GM19438 (cell line): ENCODE results near the gene TMC2.
"Not testable (repeated sequence)": the region's sequence is repeated elsewhere in the genome, so short reads cannot be mapped to it uniquely, and the experiment has no call there.

Source experiments
- ATAC-seq: cut with Tn5 transposase; IDR thresholded peaks from one replicate; pipeline ENCODE4 v1.9.1; 2021; ENCODE audit warnings: low read depth; ENCODE audit not compliant: unreplicated experiment

Gene TMC2

GRCh38 chr20:2657674-2658073 is 121.3 kb downstream of the TMC2 start:
- ATAC-seq: no peak

- ATAC-seq: no peak
Observed at GRCh38 chr20:2658414-2659354, 122.3 kb downstream of the TMC2 start.

DNA sequence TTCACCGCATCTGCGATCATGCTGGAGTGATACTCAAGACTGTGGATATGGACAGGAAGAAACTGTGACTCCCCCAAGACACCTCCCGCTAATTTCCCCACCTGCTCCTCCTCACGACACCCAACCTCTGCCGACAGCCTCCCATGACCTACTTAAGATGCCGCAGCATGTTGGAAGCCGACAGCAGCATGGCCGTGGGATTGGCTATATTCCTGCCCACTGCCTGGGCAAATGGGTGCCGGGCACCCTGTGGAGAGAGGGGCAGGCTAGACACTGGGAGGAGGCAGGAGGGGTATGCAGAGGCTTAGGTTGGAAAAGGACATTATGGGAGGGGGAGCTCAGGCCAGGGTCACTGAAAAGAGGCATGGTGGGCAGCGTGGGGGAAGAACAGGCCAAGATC is 123.2 kb downstream of the TMC2 start:
- ATAC-seq: no peak

DNA sequence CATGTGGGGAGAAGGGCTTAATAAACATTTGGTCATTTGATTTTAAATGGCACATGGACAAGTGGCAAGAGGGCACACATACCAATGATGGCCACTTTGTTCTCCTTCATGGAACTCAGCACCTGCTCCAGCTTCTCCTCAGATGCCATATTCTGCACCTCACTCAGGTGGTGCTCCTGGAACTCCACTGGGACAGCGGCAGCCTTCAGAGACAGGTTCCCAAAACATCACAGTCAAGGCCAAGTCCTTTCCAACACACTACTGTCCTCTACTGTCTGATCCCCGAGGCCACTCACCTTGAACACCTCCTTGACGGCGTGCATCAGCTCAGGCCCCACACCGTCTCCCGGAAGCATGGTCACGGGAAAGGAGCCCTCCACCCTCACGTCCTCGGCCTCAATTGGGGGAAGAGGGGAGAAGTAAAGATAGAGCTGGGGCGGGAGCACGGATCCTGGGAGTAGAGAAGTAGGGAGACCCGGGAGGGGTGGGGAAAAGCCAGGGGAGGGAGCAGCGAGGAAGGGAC is 127.1 kb downstream of the TMC2 start:
- ATAC-seq: no peak

DNA sequence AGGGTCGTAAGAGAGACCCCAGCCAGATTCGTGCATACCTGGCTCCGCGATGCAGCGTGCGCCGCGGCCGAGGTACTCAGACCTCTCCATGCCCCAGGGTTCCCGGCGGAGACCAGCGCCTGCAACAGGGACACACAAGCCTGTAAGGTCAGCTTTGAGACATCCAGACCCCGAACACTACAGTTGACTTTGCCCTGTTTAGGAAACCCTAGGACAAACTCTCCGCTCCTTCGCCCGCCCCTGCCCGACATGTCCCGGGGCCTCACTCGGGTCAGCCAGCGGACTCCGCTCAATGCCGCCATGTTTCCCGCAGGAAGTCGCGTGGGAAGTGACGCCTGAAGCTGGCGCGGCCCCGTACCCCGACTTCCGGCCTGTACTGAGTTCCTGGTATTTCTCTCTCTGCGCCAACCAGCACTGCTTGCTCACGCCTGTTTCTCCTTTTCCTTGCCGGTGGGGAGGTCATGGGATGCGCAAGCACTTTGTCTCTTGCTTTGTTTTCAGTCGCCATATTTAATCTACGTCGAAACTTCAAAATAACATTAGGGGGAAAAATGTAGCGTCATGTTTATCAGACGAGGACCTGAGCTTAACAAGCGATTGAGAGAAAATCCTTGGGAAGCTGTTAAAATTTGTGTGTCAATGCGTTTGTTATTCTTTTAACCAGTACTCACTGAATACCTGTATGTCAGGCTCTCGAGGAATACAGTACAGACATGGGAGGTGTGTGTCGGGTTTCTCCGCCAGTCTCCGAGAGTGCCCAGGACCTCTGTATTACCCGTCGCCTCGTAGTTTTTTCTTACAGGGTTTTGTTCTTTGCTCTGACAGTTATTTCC is 127.7 kb downstream of the TMC2 start, which contains the start of gene IDH3B:
Gene IDH3B, minus strand, starts transcription at position 330 of the 833 bp plus-strand sequence. Its CDS starts 28 bp downstream, at position 302.
- ATAC-seq: peak; percentile 89

DNA sequence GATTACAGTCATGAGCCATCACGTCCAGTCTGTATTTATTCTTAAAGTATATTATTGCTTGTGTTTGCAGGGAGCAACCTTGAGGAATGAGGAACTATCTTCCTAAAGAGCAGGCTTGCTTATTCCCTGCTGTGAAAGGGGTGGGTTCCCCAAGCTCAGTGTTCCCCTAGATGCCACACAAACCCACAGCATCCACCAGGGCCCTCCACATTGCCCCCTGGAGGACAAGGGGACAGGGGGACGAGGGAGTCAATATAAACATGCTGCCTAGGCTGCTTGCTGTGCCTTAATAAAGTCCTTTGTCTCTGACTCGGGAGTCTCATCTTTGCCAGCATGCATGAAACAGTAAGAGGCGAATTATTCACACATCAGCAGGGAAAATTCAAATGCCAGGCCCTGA is 135.6 kb downstream of the TMC2 start:
- no peak for ATAC-seq

DNA sequence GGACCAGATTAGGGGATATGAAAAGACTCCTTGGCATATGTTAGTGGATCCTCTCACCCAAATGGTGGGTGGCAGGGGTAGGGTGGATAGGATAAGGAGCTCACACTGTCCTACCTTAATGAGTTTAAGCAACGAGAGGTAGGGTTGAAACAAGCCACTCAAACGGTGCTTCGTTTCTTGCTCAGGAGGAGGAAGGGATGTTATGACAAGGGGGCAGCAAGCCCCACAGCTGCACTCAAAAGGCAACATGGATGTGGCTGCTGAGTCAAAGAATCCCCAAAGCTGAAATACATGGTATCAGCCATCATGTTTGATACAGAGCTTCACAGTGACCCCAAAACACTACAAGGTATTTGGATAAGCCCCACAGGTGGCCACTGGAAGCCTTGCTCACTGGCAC is 136.1 kb downstream of the TMC2 start:
- no peak for ATAC-seq

- no peak for ATAC-seq
Observed at GRCh38 chr20:2673453-2673852, 137.1 kb downstream of the TMC2 start.

DNA sequence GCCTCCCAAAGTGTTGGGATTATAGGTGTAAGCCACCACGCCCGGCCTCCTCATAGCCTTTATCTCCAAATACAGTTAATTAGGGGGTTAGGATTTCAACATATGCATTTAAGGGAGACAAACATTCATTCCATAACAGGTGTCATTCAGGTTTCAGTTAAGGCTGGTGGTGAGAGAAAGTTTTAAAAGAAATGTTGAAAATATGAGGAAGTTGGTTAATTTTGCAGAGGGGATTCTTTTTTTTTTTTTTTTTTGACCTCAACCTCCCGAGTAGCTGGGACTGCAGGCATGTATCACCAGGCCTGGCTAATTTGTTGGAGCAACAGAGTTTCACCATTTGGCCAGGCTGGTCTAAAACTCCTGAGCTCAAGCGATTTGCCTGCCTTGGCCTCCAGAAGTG is 143.7 kb downstream of the TMC2 start:
- no peak for ATAC-seq

DNA sequence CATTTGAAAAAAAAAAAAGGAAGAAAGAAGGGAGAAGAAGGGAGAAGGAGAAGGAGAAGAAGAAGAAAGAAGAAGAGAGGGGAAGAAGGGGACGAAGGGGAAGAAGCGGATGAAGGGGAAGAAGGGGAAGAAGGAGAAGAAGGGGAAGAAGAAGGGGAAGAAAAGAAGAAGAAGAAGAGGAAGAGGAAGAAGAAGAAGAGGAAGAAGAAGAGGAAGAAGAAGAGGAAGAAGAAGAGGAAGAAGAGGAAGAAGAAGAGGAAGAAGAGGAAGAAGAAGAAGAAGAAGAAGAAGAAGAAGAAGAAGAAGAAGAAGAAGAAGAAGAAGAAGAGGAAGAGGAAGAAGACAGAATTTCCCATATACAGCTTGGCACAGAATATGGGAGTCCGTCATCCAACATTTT is 145.7 kb downstream of the TMC2 start:
- not testable (repeated sequence) for ATAC-seq

- ATAC-seq: not testable (repeated sequence)
Observed at GRCh38 chr20:2684817-2685216, 148.4 kb downstream of the TMC2 start.

- ATAC-seq: no peak
Observed at GRCh38 chr20:2687514-2687913, 151.1 kb downstream of the TMC2 start.

- ATAC-seq: no peak
Observed at GRCh38 chr20:2688041-2688591, 151.7 kb downstream of the TMC2 start.

DNA sequence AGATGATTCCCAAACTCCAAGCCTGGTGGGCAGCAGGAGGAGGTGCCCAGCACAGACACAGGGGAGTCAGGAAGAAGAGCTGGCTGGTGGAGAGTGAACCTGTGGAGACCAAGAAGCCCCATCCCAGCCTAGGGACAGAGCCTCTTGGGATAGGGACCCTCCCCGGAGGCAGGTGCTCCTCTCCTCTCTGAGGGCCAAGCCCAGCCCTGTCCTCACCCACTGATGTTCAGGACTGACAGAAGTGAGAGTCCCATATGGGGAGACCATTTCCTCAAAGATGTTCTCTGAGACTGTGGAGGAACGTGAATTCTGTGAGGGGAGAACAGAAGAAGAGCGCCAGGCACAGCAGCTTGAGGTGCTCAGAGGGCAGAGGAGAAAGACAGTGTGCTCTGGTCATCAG is 153.8 kb downstream of the TMC2 start:
- ATAC-seq: no peak

DNA sequence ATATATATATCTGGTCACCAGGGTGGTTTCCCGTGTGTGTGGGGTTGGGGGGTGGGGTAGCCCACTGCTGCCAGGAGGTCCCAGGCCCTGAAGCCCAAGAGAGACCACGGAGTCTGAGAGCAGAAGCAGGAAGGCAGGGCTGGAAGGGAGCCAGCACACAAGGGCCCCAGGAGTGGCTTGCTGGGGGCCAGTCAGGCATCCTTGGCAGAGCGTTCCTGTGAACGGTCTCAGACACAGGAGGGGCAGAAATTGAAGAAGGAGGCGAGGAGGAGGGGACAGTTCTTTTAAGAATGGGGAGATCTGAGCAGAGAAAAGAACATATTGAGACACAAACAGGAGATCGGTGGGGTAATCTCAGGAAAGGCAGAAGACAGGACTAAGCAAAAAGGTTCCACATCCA is 154.3 kb downstream of the TMC2 start:
- no peak for ATAC-seq

GRCh38 chr20:2691127-2691526 is 154.8 kb downstream of the TMC2 start:
- ATAC-seq: no peak
